IMR-90 (cell line): ENCODE results near the gene REXO1. TPM values are rescaled to one million over a fixed set of nuclear protein-coding genes. Genes with fewer than 3 reads are reported as not detected.

Source experiments
- ATAC-seq: fragments of 200-7000 bp; cut with Tn5 transposase; 2 replicates; pipeline ENCODE4 v1.9.1; 2020; ENCODE audit warnings: low read depth, mild to moderate bottlenecking, moderate library complexity
- BruUV-seq: library from RNA; stranded (reverse); fragments of 400-500 nt; replicated peaks from 2 replicates; lab custom pipeline; 2021; lab: Mats Ljungman, UMichigan
- CTCF ChIA-PET: fragments of 300-600 bp; formaldehyde crosslinking; extraction: SDS; loops from one replicate; lab custom pipeline; 2021; ENCODE audit warnings: antibody characterized with exemption; lab: Yijun Ruan, JAX
- POLR2A ChIA-PET: fragments of 300-600 bp; sonication (Branson Sonifier 250); formaldehyde crosslinking; loops from one replicate; lab custom pipeline; 2022; ENCODE audit warnings: antibody characterized with exemption; ENCODE audit not compliant: unreplicated experiment; lab: Charles Lee
- DNase-seq: peaks from one replicate; pipeline ENCODE4 v3.0.0; 2013
- H2AFZ ChIP-seq: replicated peaks from 2 replicates; pipeline ENCODE3; 2013; ENCODE audit warnings: low read length, mild to moderate bottlenecking; ENCODE audit not compliant: poor library complexity
- H2AK5ac ChIP-seq: 2 replicates; pipeline ENCODE4 v1.6.1; 2013; ENCODE audit warnings: low read depth, low read length, inconsistent platforms
- H2AK9ac ChIP-seq: replicated peaks from 2 replicates; pipeline ENCODE3; 2013; ENCODE audit warnings: mild to moderate bottlenecking, low read depth, low read length, moderate library complexity; ENCODE audit not compliant: poor library complexity
- H2BK120ac ChIP-seq: 2 replicates; pipeline ENCODE4 v1.6.1; 2013; ENCODE audit warnings: low read depth, low read length, inconsistent platforms
- H2BK15ac ChIP-seq: 3 replicates; pipeline ENCODE4 v1.6.1; 2013; ENCODE audit warnings: low read depth, low read length, inconsistent platforms
- H2BK20ac ChIP-seq: 2 replicates; pipeline ENCODE4 v1.6.1; 2013; ENCODE audit warnings: low read depth, mild to moderate bottlenecking, inconsistent platforms, low read length, moderate library complexity
- H2BK5ac ChIP-seq: 2 replicates; pipeline ENCODE4 v1.6.1; 2013; ENCODE audit warnings: mild to moderate bottlenecking, low read depth, low read length, inconsistent platforms; ENCODE audit not compliant: poor library complexity, severe bottlenecking
- H3K14ac ChIP-seq: replicated peaks from 2 replicates; pipeline ENCODE4 v1.6.1; 2013; ENCODE audit warnings: low read depth, low read length, inconsistent platforms
- H3K18ac ChIP-seq: 2 replicates; pipeline ENCODE4 v1.6.1; 2013; ENCODE audit warnings: low read depth, low read length, control low read depth
- H3K23ac ChIP-seq: 2 replicates; pipeline ENCODE4 v1.6.1; 2013; ENCODE audit warnings: low read depth, low read length, inconsistent platforms
- H3K27ac ChIP-seq: 2 replicates; pipeline ENCODE4 v1.5.1; 2013; ENCODE audit warnings: mild to moderate bottlenecking, control low read depth, low read length; ENCODE audit not compliant: insufficient read depth
- H3K27me3 ChIP-seq: 2 replicates; pipeline ENCODE4 v1.6.1; 2013; ENCODE audit warnings: low read length; ENCODE audit not compliant: control insufficient read depth, insufficient read depth
- H3K36me3 ChIP-seq: 2 replicates; pipeline ENCODE4 v1.6.1; 2013; ENCODE audit warnings: low read length, mixed read lengths; ENCODE audit not compliant: control insufficient read depth, insufficient read depth
- H3K4ac ChIP-seq: 2 replicates; pipeline ENCODE4 v1.6.1; 2013; ENCODE audit warnings: low read depth, low read length, inconsistent platforms
- H3K4me1 ChIP-seq: 2 replicates; pipeline ENCODE4 v1.6.1; 2013; ENCODE audit warnings: low read length, mixed read lengths; ENCODE audit not compliant: control insufficient read depth, insufficient read depth
- H3K4me2 ChIP-seq: 2 replicates; pipeline ENCODE4 v1.6.1; 2013; ENCODE audit warnings: low read depth, mild to moderate bottlenecking, control low read depth, low read length, moderate library complexity
- H3K4me3 ChIP-seq: 2 replicates; pipeline ENCODE4 v1.5.1; 2013; ENCODE audit warnings: low read depth, mild to moderate bottlenecking, control low read depth, low read length, moderate library complexity; ENCODE audit not compliant: insufficient read depth
- H3K56ac ChIP-seq: 2 replicates; pipeline ENCODE4 v1.6.1; 2013; ENCODE audit warnings: low read length, inconsistent platforms; ENCODE audit not compliant: insufficient read depth; ENCODE audit errors: extremely low read depth
- H3K79me1 ChIP-seq, 2 experiments: 2 replicates each; pipeline ENCODE4 v1.6.1; 2013; ENCODE audit warnings: low read length in 2 of 2, inconsistent platforms in 1 of 2, low read depth in 1 of 2
- H3K9ac ChIP-seq: 2 replicates; pipeline ENCODE4 v1.6.1; 2013; ENCODE audit warnings: low read depth, low read length, control low read depth
- H3K9me1 ChIP-seq: 2 replicates; pipeline ENCODE4 v1.6.1; 2013; ENCODE audit warnings: low read length, inconsistent platforms; ENCODE audit not compliant: insufficient read depth
- H3K9me3 ChIP-seq: 2 replicates; pipeline ENCODE4 v1.6.1; 2013; ENCODE audit warnings: low read length; ENCODE audit not compliant: control insufficient read depth, insufficient read depth
- H4K20me1 ChIP-seq: 2 replicates; pipeline ENCODE4 v1.6.1; 2013; ENCODE audit warnings: low read length, inconsistent platforms; ENCODE audit not compliant: insufficient read depth
- H4K5ac ChIP-seq: 2 replicates; pipeline ENCODE4 v1.6.1; 2013; ENCODE audit warnings: mild to moderate bottlenecking, low read depth, low read length, control low read depth
- H4K8ac ChIP-seq, 2 experiments: 2 replicates each; pipeline ENCODE4 v1.6.1; 2013; ENCODE audit warnings: low read depth in 2 of 2, low read length in 2 of 2, control low read depth in 1 of 2, inconsistent platforms in 1 of 2
- H4K91ac ChIP-seq: 2 replicates; pipeline ENCODE4 v1.6.1; 2013; ENCODE audit warnings: low read depth, low read length, inconsistent platforms; ENCODE audit not compliant: insufficient read depth
- MXI1 ChIP-seq: IDR thresholded peaks from 2 replicates; pipeline ENCODE4 v1.6.1; 2012; ENCODE audit warnings: low read depth, mild to moderate bottlenecking, low read length, moderate library complexity, borderline replicate concordance
- WGBS, 2 experiments: methylation state at CpG; one replicate each; pipeline versions ENCODE4 v1.1.5 to v1.1.7; 2013; ENCODE audit warnings: missing lambda C conversion rate in 2 of 2; ENCODE audit not compliant: insufficient read length in 1 of 2; ENCODE audit errors: extremely low coverage in 2 of 2; 5-methylcytosine and 5-hydroxymethylcytosine counted together
- dilution Hi-C: fragments of 300-500 bp; cut with HindIII; formaldehyde crosslinking; loops from one replicate; pipeline ENCODE4 v1.14.3; 2018; ENCODE audit warnings: low sequenced_read_pairs; ENCODE audit not compliant: unreplicated experiment
- in situ Hi-C: fragments of 300-500 bp; cut with MboI; formaldehyde crosslinking; loops from 3 replicates; pipeline ENCODE4 v1.14.3; 2019; ENCODE audit warnings: low sequenced_read_pairs, inconsistent platforms, mixed read lengths
- intact Hi-C: fragments of 100-400 bp; cut with micrococcal nuclease; formaldehyde crosslinking; loops from 2 replicates; pipeline ENCODE4 v1.10.0; 2022
- polyA plus RNA-seq, 3 experiments: library from polyadenylated mRNA; depleted of rRNA; stranded (reverse); fragments of >200 nt; gene quantifications; 2 replicates each; pipeline ENCODE4 v1.2.3, GENCODE V29; 2012; ENCODE audit warnings: low replicate concordance in 1 of 3
- total RNA-seq: library from RNA; depleted of rRNA; stranded (reverse); fragments of >200 nt; gene quantifications from 2 replicates; pipeline ENCODE4 v1.2.3, GENCODE V29; 2012

REXO1 gene
- total and polyA plus RNA-seq, 2 of the 4 experiments (the other 2 are of a cell fraction) = 1.4 to 63.7 TPM

DNA sequence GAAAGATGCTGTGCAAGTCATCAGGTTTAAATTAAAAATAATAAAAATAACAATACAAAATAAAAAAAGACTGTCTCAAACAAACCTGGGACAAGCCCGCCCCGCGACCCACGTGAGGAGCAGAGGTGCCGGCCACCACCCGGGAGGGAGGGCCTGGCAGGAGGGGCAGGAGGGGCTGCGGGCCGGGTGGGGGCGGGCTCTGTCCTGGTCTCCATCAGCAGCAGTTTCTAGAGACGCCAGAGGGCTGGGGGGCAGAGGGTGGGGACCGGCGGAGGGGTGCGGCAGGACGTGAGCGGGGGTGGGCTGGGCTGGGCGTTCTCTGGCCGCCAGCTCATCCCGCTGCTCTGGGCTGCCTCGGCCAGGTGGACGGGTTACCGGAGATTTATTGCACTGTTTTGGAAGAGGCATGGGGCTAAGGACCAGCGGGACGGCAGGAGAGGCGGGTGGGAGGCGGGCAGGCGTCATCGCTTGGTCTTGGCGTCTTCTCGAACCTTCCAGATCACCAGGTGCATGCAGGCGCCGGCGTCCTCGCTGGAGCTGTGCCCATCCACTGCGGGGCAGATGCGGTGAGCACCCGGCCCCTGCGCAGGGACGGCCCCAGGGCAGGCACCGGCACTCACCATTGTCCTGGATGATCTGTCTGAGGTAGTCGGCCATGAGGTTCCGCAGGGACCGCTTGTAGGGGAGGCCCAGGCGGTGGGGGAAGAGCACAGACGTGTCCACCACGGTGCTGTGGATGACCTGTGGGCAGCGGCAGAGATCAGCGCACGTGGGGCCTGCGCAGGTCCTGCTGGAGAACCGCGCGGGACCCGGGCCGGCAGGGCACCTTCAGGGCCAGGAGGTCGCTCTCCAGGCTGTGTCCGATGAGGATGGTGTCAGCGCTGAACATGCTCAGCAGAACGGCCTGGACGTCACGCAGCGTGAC lies 32.4 kb downstream of the REXO1 start:
- Histone ChIP-seq H3K27me3 (no peaks in the 10 kb centered on the region), H3K14ac (no peak overlapping the region), H3K36me3 (peaks cover 40% of the 10 kb centered on the region), H3K79me1 (peaks cover 0 to 9% of the 10 kb centered on the region in 2 experiments; a peak in 2 of 4 replicates), H3K4me3 (no peak overlapping the region), H3K4ac (no peak overlapping the region), H2AK5ac (no peak overlapping the region), H3K18ac (no peak overlapping the region), H2AFZ (no peak overlapping the region), H2AK9ac (no peak overlapping the region), H3K9ac (no peak overlapping the region), H4K5ac (no peak overlapping the region), H2BK5ac (no peak overlapping the region), H3K56ac (no peak overlapping the region), H3K23ac (no peak overlapping the region), H3K9me1 (peaks cover 4% of the 10 kb centered on the region; the same call in 1 of the 2 replicates), H4K20me1 (no peaks in the 10 kb centered on the region; the same call in 1 of the 2 replicates), H2BK20ac (no peak overlapping the region), H4K8ac (no peak overlapping the region), H3K9me3 (no peaks in the 10 kb centered on the region), H3K4me2 (no peak overlapping the region), H3K27ac (no peak overlapping the region), H3K4me1 (peaks cover 8% of the 10 kb centered on the region), H2BK15ac (no peak overlapping the region), H2BK120ac (no peak overlapping the region), H4K91ac (no peak overlapping the region)
- no peak for DNase-seq
- POLR2A ChIA-PET = no interaction called here
- 94% methylated on average over 47 of the region's 61 CpGs; no CpG with 5 or more reads in 1 of the 2 experiments for WGBS, 2 experiments
- BruUV-seq = TSS peak; percentile 81
- in situ Hi-C loops = no loop called here
- TF ChIP-seq MXI1 = no peak
- intact Hi-C loops = no loop called here
- no peak for ATAC-seq
- CTCF ChIA-PET = no interaction called here
- dilution Hi-C loops = no loop called here
